Colonic mucosa (tissue), 4 donors: Measurements from ENCODE around the gene GUCA1A. TPM values are rescaled to one million over a fixed set of nuclear protein-coding genes. Genes with fewer than 3 reads are reported as not detected.
"Not testable (repeated sequence)": the region's sequence is repeated elsewhere in the genome, so short reads cannot be mapped to it uniquely, and the experiment has no call there.

Source experiments
- DNase-seq: peaks from one replicate; pipeline ENCODE4 v3.0.0-alpha.2; 2020
- H3K27ac ChIP-seq: fragments of 200-600 bp; one replicate; pipeline ENCODE4 v1.8.0; 2021
- H3K27me3 ChIP-seq: fragments of 200-600 bp; one replicate; pipeline ENCODE4 v1.8.0; 2021
- H3K36me3 ChIP-seq: fragments of 200-600 bp; one replicate; pipeline ENCODE4 v1.8.0; 2021
- H3K4me1 ChIP-seq: fragments of 200-600 bp; one replicate; pipeline ENCODE4 v1.8.0; 2021; ENCODE audit warnings: mild to moderate bottlenecking
- H3K4me3 ChIP-seq: fragments of 200-600 bp; one replicate; pipeline ENCODE4 v1.8.0; 2021
- H3K9ac ChIP-seq, 2 donors: one replicate each; pipeline ENCODE4 v1.7.0; 2013; ENCODE audit warnings: control low read depth in 2 of 2, low read depth in 2 of 2, low read length in 2 of 2
- H3K9me3 ChIP-seq: fragments of 200-600 bp; one replicate; pipeline ENCODE4 v1.8.0; 2021
- CTCF ChIP-seq: fragments of 200-600 bp; IDR thresholded peaks from one replicate; pipeline ENCODE4 v1.8.0; 2022; ENCODE audit warnings: antibody characterized with exemption, mild to moderate bottlenecking
- intact Hi-C: fragments of 100-400 bp; cut with DNase I; formaldehyde crosslinking; loops from one replicate; pipeline ENCODE4 v1.14.1; 2022
- total RNA-seq, 2 donors: library from RNA; stranded (reverse); fragmentation: NEBNext Ultra II Directional in 1 of 2; extraction: Animal tissue kit (Norgen Biotek cat#: 25700) in 1 of 2; gene quantifications; one replicate each; pipeline ENCODE4 v1.2.1, GENCODE V29; 2021
- donor health status: healthy.
- donor health status: DM: no; HTN: no; CAD: no.
- donor health status: DM: no; HTN: no; CAD: no.

Gene GUCA1A
- total RNA-seq, 2 donors from 2014 or later, result not detected

- Histone ChIP-seq H3K27ac (no peak overlapping the region), H3K4me3 (no peak overlapping the region), H3K9me3 (no peaks in the 10 kb centered on the region), H3K36me3 (peaks cover 1% of the 10 kb centered on the region), H3K27me3 (no peaks in the 10 kb centered on the region), H3K4me1 (no peaks in the 10 kb centered on the region), H3K9ac (no peak overlapping the region)
- no peak for DNase-seq
- TF ChIP-seq CTCF, result no peak
- intact Hi-C loops, result no loop called here
Measured at GRCh38 chr6:42203183-42203582, 30.0 kb downstream of the GUCA1A start.

DNA sequence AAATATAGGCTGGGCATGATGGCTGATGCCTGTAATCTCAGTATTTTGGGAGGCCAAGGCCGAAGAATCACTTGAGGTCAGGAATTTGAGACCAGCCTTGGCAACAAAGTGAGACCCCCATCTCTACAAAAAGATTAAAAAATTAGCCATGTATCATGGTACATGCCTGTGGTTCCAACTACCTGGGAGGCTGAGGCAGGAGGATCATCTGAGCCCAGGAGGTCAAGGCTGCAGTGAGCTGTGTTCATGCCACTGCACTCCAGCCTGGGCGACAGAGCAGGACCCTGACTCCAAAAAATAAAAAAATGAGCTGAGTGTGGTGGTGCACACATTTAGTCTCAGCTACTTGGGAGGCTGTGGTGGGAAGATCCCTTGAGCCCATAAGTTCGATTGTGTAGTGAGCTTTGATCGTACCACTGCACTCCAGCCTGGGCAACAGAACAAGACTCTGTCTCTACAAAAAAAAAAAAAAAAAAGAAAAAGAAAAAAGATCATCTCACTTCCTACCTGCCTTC is 31.7 kb downstream of the GUCA1A start:
- no peak for TF ChIP-seq CTCF
- no peak overlapping the region for H3K9ac ChIP-seq
- no peak overlapping the region for H3K4me3 ChIP-seq
- no peak for DNase-seq
- H3K9me3 ChIP-seq, result no peaks in the 10 kb centered on the region
- intact Hi-C loops, result no loop called here
- peaks cover 13% of the 10 kb centered on the region for H3K36me3 ChIP-seq
- H3K27ac ChIP-seq, result no peak overlapping the region
- no peaks in the 10 kb centered on the region for H3K4me1 ChIP-seq
- H3K27me3 ChIP-seq, result no peaks in the 10 kb centered on the region

- H3K9ac ChIP-seq, H3K4me1 ChIP-seq, intact Hi-C loops, H3K27ac ChIP-seq, H3K9me3 ChIP-seq, DNase-seq, H3K27me3 ChIP-seq, H3K4me3 ChIP-seq: not testable (repeated sequence)
- H3K36me3 ChIP-seq, result peaks cover 21% of the 10 kb centered on the region
Measured at GRCh38 chr6:42207559-42207958, 34.4 kb downstream of the GUCA1A start.

DNA sequence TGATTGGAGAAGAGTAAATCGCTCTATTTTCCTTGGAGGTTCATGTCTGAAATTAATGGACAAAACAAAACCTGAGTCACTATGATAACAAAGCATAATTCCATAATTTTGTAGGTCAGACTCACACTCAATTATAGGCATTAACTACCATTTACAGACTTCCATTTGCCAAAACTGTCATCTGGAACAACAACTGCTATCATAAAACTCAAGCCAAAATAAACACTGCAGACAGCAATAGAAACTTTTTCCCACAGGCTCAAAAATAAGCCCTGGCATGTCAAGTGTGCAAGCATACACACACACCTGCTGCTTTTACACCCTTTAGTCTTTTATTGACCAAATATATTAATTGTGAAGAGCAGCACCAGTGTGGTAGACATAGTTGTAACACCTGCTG is 37.4 kb downstream of the GUCA1A start:
- Histone ChIP-seq H3K4me3 (no peak overlapping the region), H3K27me3 (no peaks in the 10 kb centered on the region), H3K4me1 (no peaks in the 10 kb centered on the region), H3K9ac (no peak overlapping the region), H3K36me3 (peaks cover 21% of the 10 kb centered on the region), H3K27ac (no peak overlapping the region), H3K9me3 (no peaks in the 10 kb centered on the region)
- TF ChIP-seq CTCF, result no peak
- intact Hi-C loops, result no loop called here
- no peak for DNase-seq

GRCh38 chr6:42211726-42212125 is 38.6 kb downstream of the GUCA1A start:
- TF ChIP-seq CTCF, result no peak
- Histone ChIP-seq H3K27ac (no peak overlapping the region), H3K9me3 (no peaks in the 10 kb centered on the region), H3K27me3 (no peaks in the 10 kb centered on the region), H3K36me3 (peaks cover 21% of the 10 kb centered on the region), H3K9ac (no peak overlapping the region), H3K4me3 (no peak overlapping the region), H3K4me1 (no peaks in the 10 kb centered on the region)
- intact Hi-C loops, result no loop called here
- DNase-seq, result no peak

DNA sequence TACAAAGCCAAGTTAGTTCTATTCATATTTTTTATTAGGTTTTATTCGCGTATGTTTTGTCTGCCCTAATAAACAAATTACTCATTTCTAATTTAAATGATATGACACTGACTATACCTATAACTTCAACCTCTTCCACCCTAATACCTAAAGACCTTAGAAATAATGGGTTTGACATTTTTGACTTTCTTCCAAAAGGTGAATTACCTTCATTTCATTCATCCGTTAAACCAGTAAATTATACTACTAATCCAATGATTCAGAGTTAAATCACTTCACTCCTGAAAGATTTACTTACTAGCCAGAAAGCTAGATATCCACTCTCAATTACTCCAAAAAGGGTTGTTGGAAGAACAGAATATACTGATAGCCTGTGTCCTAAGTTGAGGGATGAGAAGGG is 39.3 kb downstream of the GUCA1A start:
- intact Hi-C loops, result no loop called here
- TF ChIP-seq CTCF, result no peak

DNA sequence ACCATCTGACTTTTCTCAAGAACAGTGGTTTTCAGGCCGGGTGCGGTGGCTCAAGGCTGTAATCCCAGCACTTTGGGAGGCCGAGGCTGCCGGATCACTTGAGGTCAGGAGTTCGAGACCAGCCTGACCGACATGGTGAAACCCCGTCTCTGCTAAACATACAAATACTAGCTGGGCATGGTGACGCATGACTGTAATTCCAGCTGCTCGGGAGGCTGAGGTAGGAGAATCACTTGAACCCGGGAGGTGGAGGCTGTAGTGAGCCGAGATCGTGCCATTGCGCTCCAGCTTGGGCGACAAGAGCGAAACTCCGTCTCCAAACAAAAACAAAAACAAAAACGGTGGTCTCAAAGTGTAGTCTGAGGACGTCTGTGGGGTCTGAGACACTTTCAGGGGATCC is 43.3 kb downstream of the GUCA1A start:
- DNase-seq, H3K36me3 ChIP-seq, intact Hi-C loops, H3K4me1 ChIP-seq, H3K4me3 ChIP-seq, H3K27ac ChIP-seq, H3K27me3 ChIP-seq, H3K9me3 ChIP-seq: not testable (repeated sequence)
- peak overlapping the region in 1 of 2 donors; percentile 75 for H3K9ac ChIP-seq

More for the DNA sequence above, 39.3 kb downstream of the GUCA1A start:
- Histone ChIP-seq H3K9me3 (no peaks in the 10 kb centered on the region), H3K4me3 (no peak overlapping the region), H3K9ac (no peak overlapping the region), H3K27ac (no peak overlapping the region), H3K27me3 (no peaks in the 10 kb centered on the region), H3K4me1 (no peaks in the 10 kb centered on the region), H3K36me3 (peaks cover 21% of the 10 kb centered on the region)
- DNase-seq, result no peak
